ENCODE measurements around the gene MTG2.

Gene MTG2

GRCh38 chr20:62236200-62236599 lies 53.4 kb downstream of the MTG2 start:
- no peak for DNase-seq (ENCODE audit: low read depth)
- no peak overlapping the region for H3K4me3 ChIP-seq (ENCODE audit: control insufficient read depth, low read depth, low read length)
- TF ChIP-seq, protein P1, sequence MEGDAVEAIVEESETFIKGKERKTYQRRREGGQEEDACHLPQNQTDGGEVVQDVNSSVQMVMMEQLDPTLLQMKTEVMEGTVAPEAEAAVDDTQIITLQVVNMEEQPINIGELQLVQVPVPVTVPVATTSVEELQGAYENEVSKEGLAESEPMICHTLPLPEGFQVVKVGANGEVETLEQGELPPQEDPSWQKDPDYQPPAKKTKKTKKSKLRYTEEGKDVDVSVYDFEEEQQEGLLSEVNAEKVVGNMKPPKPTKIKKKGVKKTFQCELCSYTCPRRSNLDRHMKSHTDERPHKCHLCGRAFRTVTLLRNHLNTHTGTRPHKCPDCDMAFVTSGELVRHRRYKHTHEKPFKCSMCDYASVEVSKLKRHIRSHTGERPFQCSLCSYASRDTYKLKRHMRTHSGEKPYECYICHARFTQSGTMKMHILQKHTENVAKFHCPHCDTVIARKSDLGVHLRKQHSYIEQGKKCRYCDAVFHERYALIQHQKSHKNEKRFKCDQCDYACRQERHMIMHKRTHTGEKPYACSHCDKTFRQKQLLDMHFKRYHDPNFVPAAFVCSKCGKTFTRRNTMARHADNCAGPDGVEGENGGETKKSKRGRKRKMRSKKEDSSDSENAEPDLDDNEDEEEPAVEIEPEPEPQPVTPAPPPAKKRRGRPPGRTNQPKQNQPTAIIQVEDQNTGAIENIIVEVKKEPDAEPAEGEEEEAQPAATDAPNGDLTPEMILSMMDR (conservative IDR thresholded peaks at IDR 0.05; ENCODE audit: control insufficient read depth, insufficient read depth, low read depth, low read length): no peak

DNA sequence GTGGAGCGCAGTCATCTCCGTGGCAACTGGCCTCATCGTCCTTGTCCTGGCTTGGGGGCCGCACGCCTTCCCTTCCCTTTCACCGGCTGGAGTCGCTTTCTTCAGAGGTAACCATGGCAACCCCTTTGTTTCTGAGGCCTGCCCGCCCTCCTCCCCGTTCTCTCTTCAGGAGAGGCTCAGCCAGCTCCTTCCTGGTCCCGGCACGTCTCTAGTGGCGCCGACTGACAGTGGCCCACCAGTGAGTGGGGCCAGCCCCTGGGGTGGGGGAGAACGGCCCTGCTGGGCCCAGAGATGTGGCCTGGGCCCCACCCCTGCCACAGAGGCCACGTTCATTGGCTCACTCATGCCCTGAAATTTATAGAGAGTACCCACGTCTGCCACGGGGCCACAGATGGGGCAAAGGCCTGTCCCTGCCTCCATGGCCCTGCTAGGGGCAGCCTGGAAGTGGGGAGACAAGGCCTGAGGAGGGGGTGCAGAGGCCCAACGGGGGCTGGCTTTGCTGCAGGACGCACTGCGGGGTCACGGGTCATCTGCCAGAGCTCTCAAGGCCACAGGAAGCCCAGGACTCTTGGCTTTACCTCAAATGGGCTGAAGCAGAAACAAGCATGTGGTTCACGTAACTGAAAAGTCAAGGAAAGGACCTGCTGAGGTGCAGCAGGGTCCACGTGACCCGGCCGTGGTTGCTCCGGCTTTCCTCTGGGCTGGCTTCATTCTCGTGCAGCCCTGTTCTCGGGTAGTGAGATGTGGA lies 54.1 kb downstream of the MTG2 start:
- DNase-seq (ENCODE audit: low read depth): no peak
- H3K4me3 ChIP-seq (ENCODE audit: control insufficient read depth, low read depth, low read length): no peak overlapping the region
- TF ChIP-seq, protein P1 (conservative IDR thresholded peaks at IDR 0.05; ENCODE audit: control insufficient read depth, insufficient read depth, low read depth, low read length): no peak

DNA sequence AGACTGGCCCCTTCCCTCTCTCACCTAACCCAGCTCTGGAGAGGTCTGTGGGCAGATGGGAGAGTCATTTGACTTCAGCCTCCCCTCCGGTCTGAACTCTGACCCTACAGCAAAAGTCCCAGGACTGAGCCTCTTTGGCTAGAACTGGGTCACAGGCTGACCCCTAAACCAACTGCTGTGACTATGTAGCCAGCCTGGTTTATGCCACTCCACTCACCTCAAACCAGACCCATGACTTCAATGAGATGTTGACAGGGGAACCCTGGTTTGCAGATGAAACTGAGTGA lies 54.6 kb downstream of the MTG2 start:
- no peak overlapping the region for H3K4me3 ChIP-seq (ENCODE audit: control insufficient read depth, low read depth, low read length)
- TF ChIP-seq, protein P1 (conservative IDR thresholded peaks at IDR 0.05; ENCODE audit: control insufficient read depth, insufficient read depth, low read depth, low read length): no peak
- no peak for DNase-seq (ENCODE audit: low read depth)

DNA sequence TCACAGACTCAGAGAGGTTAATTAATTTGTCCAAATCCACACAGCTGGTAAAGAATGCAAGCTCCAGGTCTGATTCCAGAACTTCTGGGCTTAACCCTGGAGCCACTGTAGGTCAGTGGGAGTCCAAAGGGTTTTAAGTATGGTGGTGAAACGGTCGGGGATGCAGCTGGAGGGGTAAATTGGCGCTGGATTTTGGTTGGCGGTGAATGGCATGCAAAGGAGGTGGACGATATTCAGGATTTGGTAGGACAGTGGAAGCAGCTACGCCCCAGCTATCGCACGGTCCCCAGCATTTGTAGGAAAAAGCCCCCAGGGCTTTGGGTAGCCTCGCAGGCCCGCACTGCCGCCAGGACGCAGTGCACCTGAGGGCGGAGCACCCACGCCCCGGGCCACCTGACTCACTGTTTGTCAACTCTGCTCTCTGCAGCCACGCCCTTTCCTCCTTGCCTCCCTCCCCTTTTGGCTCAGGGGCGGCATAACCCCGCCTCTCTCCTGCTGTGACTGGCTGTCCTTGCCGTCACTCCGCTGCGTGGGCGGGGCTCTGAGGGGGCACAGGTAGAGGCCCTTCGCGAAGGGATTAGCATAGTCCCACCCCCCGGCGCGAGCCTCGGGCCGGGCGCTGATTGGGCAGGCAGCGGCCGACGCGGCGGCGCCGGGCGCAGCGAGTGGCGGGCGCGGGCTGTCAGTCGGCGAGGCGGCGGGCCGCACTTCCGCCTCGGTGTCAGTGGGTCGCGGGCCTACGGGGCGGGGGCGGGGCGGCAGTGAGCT lies 55.2 kb downstream of the MTG2 start, which contains the start of gene OSBPL2:
OSBPL2 (plus strand) TSS at position 721 of the 768 bp plus-strand sequence. CDS start 17,664 bp downstream, outside the sequence.
- peak; percentile 94 for DNase-seq (ENCODE audit: low read depth)
- TF ChIP-seq, protein P1 (conservative IDR thresholded peaks at IDR 0.05; ENCODE audit: control insufficient read depth, insufficient read depth, low read depth, low read length): no peak
- H3K4me3 ChIP-seq (ENCODE audit: control insufficient read depth, low read depth, low read length): peak within 1 kb of the TSS; percentile 66

DNA sequence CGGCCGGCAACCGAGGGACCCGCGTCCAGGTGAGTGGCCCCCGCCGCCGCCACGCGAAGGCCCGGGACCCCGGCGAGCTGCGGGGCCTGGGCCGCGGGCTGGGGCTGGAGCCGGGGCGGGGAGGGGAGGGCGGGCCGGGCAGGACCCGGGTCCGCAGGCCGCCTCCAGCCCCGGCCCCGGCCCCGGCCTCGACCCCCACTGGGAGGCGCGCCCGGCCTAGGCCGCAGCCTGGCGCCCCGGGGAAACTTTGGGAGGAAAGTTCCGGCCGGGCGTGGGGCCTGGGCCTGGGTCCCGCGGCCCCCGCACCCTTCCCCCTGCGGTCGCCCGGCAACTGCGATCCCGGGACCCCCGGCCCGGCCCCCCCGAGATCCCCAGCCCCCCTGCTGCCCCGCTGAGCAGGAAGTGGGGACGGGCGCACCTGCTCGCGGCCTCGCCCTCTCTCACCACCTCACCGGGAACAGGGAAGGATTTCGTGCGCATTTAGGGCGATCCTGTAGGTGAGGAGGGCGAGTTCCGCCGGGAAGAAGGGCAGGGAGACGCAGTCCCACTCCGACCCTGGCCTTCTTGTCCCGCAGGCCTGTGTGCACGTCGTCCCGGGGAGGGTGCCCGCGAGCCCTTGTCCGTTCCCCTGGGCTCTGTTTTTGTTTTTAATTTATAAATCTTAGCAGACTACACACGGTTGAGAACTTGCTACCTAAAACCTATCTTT lies 55.9 kb downstream of the MTG2 start:
- no peak for DNase-seq (ENCODE audit: low read depth)
- peak overlapping the region; percentile 66 for H3K4me3 ChIP-seq (ENCODE audit: control insufficient read depth, low read depth, low read length)
- TF ChIP-seq, protein P1 (conservative IDR thresholded peaks at IDR 0.05; ENCODE audit: control insufficient read depth, insufficient read depth, low read depth, low read length): no peak

DNA sequence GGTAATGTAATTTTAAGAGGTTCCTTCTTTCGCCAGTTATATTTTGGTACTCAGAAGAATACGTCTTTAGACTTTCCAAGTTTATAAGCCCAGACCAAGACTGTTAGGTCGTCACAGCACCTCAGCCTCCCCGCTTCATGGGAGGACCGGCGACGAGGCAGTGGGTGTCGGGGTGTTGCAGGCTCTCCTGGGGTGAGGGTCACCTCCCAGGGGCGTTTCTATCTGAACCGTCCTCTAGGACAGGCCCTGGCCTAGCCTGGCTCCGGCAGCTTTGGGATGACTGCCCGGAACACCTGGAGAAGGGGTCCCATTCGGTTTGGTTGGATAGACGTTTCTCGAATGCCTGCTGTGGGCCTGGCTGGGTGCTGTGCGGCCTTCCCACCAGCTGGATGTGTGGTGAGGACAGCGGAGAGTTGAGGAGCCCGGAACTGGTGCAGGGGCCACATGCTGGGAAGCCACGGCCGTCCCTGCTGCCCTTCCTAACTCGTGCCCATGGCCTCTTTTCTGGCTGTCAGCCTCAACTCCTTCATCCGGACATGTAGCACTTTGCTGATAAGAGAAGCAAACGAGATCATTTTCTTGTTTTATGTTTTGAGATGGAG lies 56.6 kb downstream of the MTG2 start:
- peak; percentile 7 for DNase-seq (ENCODE audit: low read depth)
- TF ChIP-seq, protein P1 (conservative IDR thresholded peaks at IDR 0.05; ENCODE audit: control insufficient read depth, insufficient read depth, low read depth, low read length): no peak
- H3K4me3 ChIP-seq (ENCODE audit: control insufficient read depth, low read depth, low read length): peak overlapping the region; percentile 66

All from fibroblast of mammary gland (primary cell).